ENCODE results near the gene C10orf90.

C10orf90 gene

GRCh38 chr10:126500866-126501265 is 169.6 kb downstream of the C10orf90 start:
- no peak for TF ChIP-seq REST (IDR thresholded peaks at IDR 0.05; ENCODE audit: low read depth)
- no peak for TF ChIP-seq NFIC (IDR thresholded peaks at IDR 0.05)
- TF ChIP-seq USF1 (IDR thresholded peaks at IDR 0.05), result no peak
- no peak for TF ChIP-seq TCF12 (IDR thresholded peaks at IDR 0.05; ENCODE audit: low read depth)
- TF ChIP-seq EP300 (IDR thresholded peaks at IDR 0.05; ENCODE audit: borderline replicate concordance), result no peak
- no peak for TF ChIP-seq TEAD4 (IDR thresholded peaks at IDR 0.05)
- no peak for TF ChIP-seq RAD21 (IDR thresholded peaks at IDR 0.05; ENCODE audit: low read depth)
- no peak for TF ChIP-seq YY1 (IDR thresholded peaks at IDR 0.05; ENCODE audit: low read depth)
- TF ChIP-seq CEBPB (IDR thresholded peaks at IDR 0.05), result no peak
- TF ChIP-seq ZBTB7A (IDR thresholded peaks at IDR 0.05; ENCODE audit: low read depth), result no peak
- no peak for TF ChIP-seq TAF1 (IDR thresholded peaks at IDR 0.05; ENCODE audit: low read depth)
- TF ChIP-seq CREB1 (IDR thresholded peaks at IDR 0.05; ENCODE audit: low read depth), result no peak
- no peak for TF ChIP-seq MAX (IDR thresholded peaks at IDR 0.05)

- TF ChIP-seq TCF12 (IDR thresholded peaks at IDR 0.05; ENCODE audit: low read depth) (no peak), ZBTB7A (IDR thresholded peaks at IDR 0.05; ENCODE audit: low read depth) (no peak), EP300 (IDR thresholded peaks at IDR 0.05; ENCODE audit: borderline replicate concordance) (no peak), EGR1 (IDR thresholded peaks at IDR 0.05) (no peak), TAF1 (IDR thresholded peaks at IDR 0.05; ENCODE audit: low read depth) (no peak), RAD21 (IDR thresholded peaks at IDR 0.05; ENCODE audit: low read depth) (no peak), MAX (IDR thresholded peaks at IDR 0.05) (no peak), FOXM1 (IDR thresholded peaks at IDR 0.05; ENCODE audit: borderline replicate concordance, low read depth) (no peak), REST (IDR thresholded peaks at IDR 0.05; ENCODE audit: low read depth) (no peak), NFIC (IDR thresholded peaks at IDR 0.05) (no peak), USF1 (IDR thresholded peaks at IDR 0.05) (no peak), CEBPB (IDR thresholded peaks at IDR 0.05) (no peak), TEAD4 (IDR thresholded peaks at IDR 0.05) (no peak), YY1 (IDR thresholded peaks at IDR 0.05; ENCODE audit: low read depth) (no peak), CREB1 (IDR thresholded peaks at IDR 0.05; ENCODE audit: low read depth) (no peak)
Observed at GRCh38 chr10:126500185-126500584, 170.3 kb downstream of the C10orf90 start.

DNA sequence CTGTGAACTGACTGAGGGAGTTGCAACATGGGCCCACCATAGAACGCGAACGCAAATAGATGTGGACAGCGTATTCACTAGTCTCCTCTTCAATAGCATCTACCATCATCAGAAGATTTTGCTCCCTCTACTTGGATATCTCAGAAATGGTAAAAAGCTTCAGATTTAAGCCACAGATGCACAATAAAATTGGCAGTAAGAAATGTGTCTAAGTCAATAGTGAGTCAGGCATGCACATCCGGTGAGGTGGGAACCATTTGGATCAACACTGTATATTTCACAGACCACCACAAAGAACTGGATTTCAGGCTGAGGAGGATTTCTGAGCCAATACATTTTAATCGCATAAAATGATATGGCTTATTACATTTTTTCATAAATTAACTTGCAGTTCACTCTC is 170.7 kb downstream of the C10orf90 start:
- TF ChIP-seq TEAD4 (IDR thresholded peaks at IDR 0.05) (no peak), RAD21 (IDR thresholded peaks at IDR 0.05; ENCODE audit: low read depth) (no peak), EGR1 (IDR thresholded peaks at IDR 0.05) (no peak), ZBTB7A (IDR thresholded peaks at IDR 0.05; ENCODE audit: low read depth) (no peak), NFIC (IDR thresholded peaks at IDR 0.05) (no peak), TAF1 (IDR thresholded peaks at IDR 0.05; ENCODE audit: low read depth) (no peak), FOXM1 (IDR thresholded peaks at IDR 0.05; ENCODE audit: borderline replicate concordance, low read depth) (no peak), REST (IDR thresholded peaks at IDR 0.05; ENCODE audit: low read depth) (no peak), EP300 (IDR thresholded peaks at IDR 0.05; ENCODE audit: borderline replicate concordance) (no peak), USF1 (IDR thresholded peaks at IDR 0.05) (no peak), CEBPB (IDR thresholded peaks at IDR 0.05) (no peak), YY1 (IDR thresholded peaks at IDR 0.05; ENCODE audit: low read depth) (no peak), MAX (IDR thresholded peaks at IDR 0.05) (no peak)

- TF ChIP-seq EGR1 (IDR thresholded peaks at IDR 0.05) (no peak), ZBTB7A (IDR thresholded peaks at IDR 0.05; ENCODE audit: low read depth) (no peak), CREB1 (IDR thresholded peaks at IDR 0.05; ENCODE audit: low read depth) (no peak), MAX (IDR thresholded peaks at IDR 0.05) (no peak), EP300 (IDR thresholded peaks at IDR 0.05; ENCODE audit: borderline replicate concordance) (no peak), REST (IDR thresholded peaks at IDR 0.05; ENCODE audit: low read depth) (no peak), TCF12 (IDR thresholded peaks at IDR 0.05; ENCODE audit: low read depth) (no peak), YY1 (IDR thresholded peaks at IDR 0.05; ENCODE audit: low read depth) (no peak), RAD21 (IDR thresholded peaks at IDR 0.05; ENCODE audit: low read depth) (no peak), NFIC (IDR thresholded peaks at IDR 0.05) (no peak), TEAD4 (IDR thresholded peaks at IDR 0.05) (no peak), FOXM1 (IDR thresholded peaks at IDR 0.05; ENCODE audit: borderline replicate concordance, low read depth) (no peak)
Observed at GRCh38 chr10:126497672-126498071, 172.8 kb downstream of the C10orf90 start.

Data from Ishikawa (cell line).